Endothelial cell of umbilical vein (primary cell): Measurements from ENCODE around the gene MAP2K5. TPM values are rescaled to one million over a fixed set of nuclear protein-coding genes. Genes with fewer than 3 reads are reported as not detected.

Source experiments
- BruUV-seq: library from RNA; stranded (reverse); fragments of 400-500 nt; replicated peaks from 2 replicates; lab custom pipeline; 2021; lab: Mats Ljungman, UMichigan
- CTCF ChIA-PET: fragments of 300-600, 350-600 bp; sonication (Branson Sonifier 250); formaldehyde crosslinking; loops from one replicate; lab custom pipeline; 2021; ENCODE audit warnings: antibody characterized with exemption, inconsistent platforms; lab: Charles Lee
- POLR2A ChIA-PET: fragments of 300-600, 350-600 bp; sonication (Branson Sonifier 250); formaldehyde crosslinking; loops from one replicate; lab custom pipeline; 2021; ENCODE audit warnings: antibody characterized with exemption, inconsistent platforms; lab: Charles Lee
- DNase-seq: peaks from one replicate; pipeline ENCODE4 v3.0.0-alpha.2; 2011; ENCODE audit warnings: low read depth, low spot score
- FAIRE-seq: peaks from 2 replicates; lab custom pipeline; 2011; peaks lifted over from hg19 to GRCh38; lab: Jason Lieb, UNC
- H2AFZ ChIP-seq: 2 replicates; pipeline ENCODE4 v1.6.0; 2012; ENCODE audit warnings: low read depth, low read length, control low read depth, inconsistent platforms
- H3K27ac ChIP-seq: 2 replicates; pipeline ENCODE4 v1.5.1; 2011; ENCODE audit warnings: low read depth, mild to moderate bottlenecking, control low read depth, low read length, moderate library complexity; ENCODE audit not compliant: insufficient read depth
- H3K27me3 ChIP-seq, 2 experiments: 2 replicates each; pipeline versions ENCODE4 v1.6.0 to v1.6.1; 2011; ENCODE audit warnings: low read length in 2 of 2, mixed read lengths in 1 of 2; ENCODE audit not compliant: control insufficient read depth in 2 of 2, insufficient read depth in 2 of 2
- H3K36me3 ChIP-seq, 2 experiments: 2 replicates in 1 of 2; 3 replicates in 1 of 2; pipeline ENCODE4 v1.5.1; 2011; ENCODE audit warnings: low read length in 2 of 2, mild to moderate bottlenecking in 1 of 2, moderate library complexity in 1 of 2; ENCODE audit not compliant: control insufficient read depth in 2 of 2, insufficient read depth in 2 of 2; ENCODE audit errors: extremely low read depth in 1 of 2
- H3K4me1 ChIP-seq: 3 replicates; pipeline ENCODE4 v1.5.1; 2011; ENCODE audit warnings: mild to moderate bottlenecking, low read length; ENCODE audit not compliant: control insufficient read depth, insufficient read depth; ENCODE audit errors: extremely low read depth
- H3K4me2 ChIP-seq: 2 replicates; pipeline ENCODE4 v1.6.1; 2011; ENCODE audit warnings: low read length, control low read depth, mixed read lengths; ENCODE audit not compliant: insufficient read depth
- H3K4me3 ChIP-seq, 3 experiments: fragments of 200-600 bp in 1 of 3; sonication (generic), shearing (Covaris generic) in 1 of 3; replicated peaks in 1 of 3; 2 replicates each; pipeline ENCODE4 v1.5.1; 2011 to 2016; ENCODE audit warnings: control low read depth in 3 of 3, low read length in 3 of 3, mild to moderate bottlenecking in 2 of 3, inconsistent platforms in 1 of 3, low read depth in 1 of 3, moderate library complexity in 1 of 3; ENCODE audit not compliant: insufficient read depth in 1 of 3
- H3K79me2 ChIP-seq: 2 replicates; pipeline ENCODE4 v1.6.0; 2012; ENCODE audit warnings: low read length, inconsistent platforms; ENCODE audit not compliant: control insufficient read depth, insufficient read depth
- H3K9ac ChIP-seq: replicated peaks from 2 replicates; pipeline ENCODE3; 2011; ENCODE audit warnings: low read length, control low read depth; ENCODE audit not compliant: insufficient read depth; ENCODE audit errors: extremely low read depth
- H3K9me1 ChIP-seq: replicated peaks from 3 replicates; pipeline ENCODE4 v1.6.0; 2011; ENCODE audit warnings: mild to moderate bottlenecking, low read length; ENCODE audit not compliant: control insufficient read depth, insufficient read depth; ENCODE audit errors: extremely low read depth
- H3K9me3 ChIP-seq: replicated peaks from 2 replicates; pipeline ENCODE4 v1.5.1; 2012; ENCODE audit warnings: low read length, inconsistent platforms; ENCODE audit not compliant: control insufficient read depth, insufficient read depth
- H4K20me1 ChIP-seq: replicated peaks from 2 replicates; pipeline ENCODE3; 2011; ENCODE audit warnings: mild to moderate bottlenecking, low read length; ENCODE audit not compliant: control insufficient read depth, insufficient read depth; ENCODE audit errors: extremely low read depth
- CTCF ChIP-seq, 2 donors: IDR thresholded peaks; 1 replicate in 1 of 2; 2 replicates in 1 of 2; pipeline ENCODE4 v1.5.1; 2011; ENCODE audit warnings: low read length in 2 of 2, mild to moderate bottlenecking in 2 of 2, moderate library complexity in 2 of 2, control low read depth in 1 of 2, inconsistent platforms in 1 of 2, low read depth in 1 of 2; ENCODE audit not compliant: insufficient read depth in 1 of 2; ENCODE audit errors: extremely low read depth in 1 of 2
- EZH2 ChIP-seq: IDR thresholded peaks from 2 replicates; pipeline ENCODE4 v1.6.1; 2012; ENCODE audit warnings: borderline replicate concordance, low read depth, mild to moderate bottlenecking, moderate library complexity, low read length, inconsistent platforms; ENCODE audit not compliant: severe bottlenecking
- FOS ChIP-seq: IDR thresholded peaks from 2 replicates; pipeline ENCODE4 v1.6.1; 2011; ENCODE audit warnings: mild to moderate bottlenecking, low read length, moderate library complexity, borderline replicate concordance; ENCODE audit not compliant: insufficient read depth
- GATA2 ChIP-seq: IDR thresholded peaks from 2 replicates; pipeline ENCODE4 v1.7.0; 2011; ENCODE audit warnings: low read depth, mild to moderate bottlenecking, moderate library complexity, mixed read lengths, low read length; ENCODE audit not compliant: insufficient read length, insufficient read depth
- JUN ChIP-seq: IDR thresholded peaks from 2 replicates; pipeline ENCODE4 v1.6.1; 2011; ENCODE audit warnings: borderline replicate concordance, low read depth; ENCODE audit not compliant: insufficient read length, insufficient read depth
- MAX ChIP-seq: IDR thresholded peaks from 2 replicates; pipeline ENCODE4 v1.6.1; 2011; ENCODE audit not compliant: insufficient read depth, insufficient read length
- MYC ChIP-seq: IDR thresholded peaks from one replicate; pipeline ENCODE4 v1.6.1; 2011; ENCODE audit warnings: mild to moderate bottlenecking, low read depth, low read length
- POLR2A ChIP-seq: IDR thresholded peaks from 2 replicates; pipeline ENCODE4 v1.6.1; 2012; ENCODE audit warnings: low read depth, mild to moderate bottlenecking, control low read depth, low read length
- POLR2AphosphoS5 ChIP-seq: IDR thresholded peaks from 2 replicates; pipeline ENCODE4 v1.6.1; 2012; ENCODE audit warnings: low read depth, mild to moderate bottlenecking, control low read depth, low read length, moderate library complexity; ENCODE audit not compliant: insufficient read depth
- dilution Hi-C: fragments of 300-500 bp; cut with MboI; formaldehyde crosslinking; loops from one replicate; pipeline ENCODE4 v1.15.0; 2019; ENCODE audit warnings: low sequenced_read_pairs; ENCODE audit not compliant: extremely low pct_ligation_motif_present
- intact Hi-C: fragments of 100-400 bp; cut with micrococcal nuclease; formaldehyde crosslinking; loops from one replicate; pipeline ENCODE4 v1.10.0; 2022
- polyA plus RNA-seq, 4 experiments: library from polyadenylated mRNA; depleted of rRNA in 3 of 4; stranded (reverse) in 3 of 4; unstranded in 1 of 4; fragments of >200 nt; gene quantifications; 2 replicates each; pipeline versions ENCODE4 v1.2.1 to v1.2.3, GENCODE V29; 2011 to 2012; ENCODE audit warnings: missing spikeins in 1 of 4
- total RNA-seq: library from RNA; stranded (reverse); gene quantifications from 2 replicates; pipeline ENCODE4 v1.2.3, GENCODE V29; 2021

Gene MAP2K5
- total and polyA plus RNA-seq, 2 donors (not counting 3 experiments of a cell fraction or from before 2014, with no cell fraction given), result 4.9 to 24.7 TPM

- no TSS peak for BruUV-seq
- Histone ChIP-seq H3K79me2 (no peaks in the 10 kb centered on the region), H3K36me3 (no peaks in the 10 kb centered on the region), H3K9me3 (no peaks in the 10 kb centered on the region), H4K20me1 (no peaks in the 10 kb centered on the region), H3K27me3 (peaks cover 20 to 28% of the 10 kb centered on the region in 2 experiments), H3K4me3 (no peak overlapping the region), H3K27ac (no peak overlapping the region), H2AFZ (no peak overlapping the region), H3K4me2 (no peak overlapping the region), H3K9me1 (no peaks in the 10 kb centered on the region), H3K4me1 (no peaks in the 10 kb centered on the region), H3K9ac (no peak overlapping the region)
- POLR2A ChIA-PET, result no interaction called here
- dilution Hi-C loops (no loop called here), intact Hi-C loops (no loop called here)
- FAIRE-seq, result no peak
- no peak for TF ChIP-seq FOS
- no peak for TF ChIP-seq GATA2
- no peak for TF ChIP-seq JUN
- no peak for TF ChIP-seq POLR2A
- no peak for TF ChIP-seq CTCF (IDR thresholded peaks at IDR 0.05; ENCODE audit: extremely low read depth in 1 of 2, insufficient read depth in 1 of 2, low read depth in 1 of 2, low read length in 2 of 2)
- no peak for TF ChIP-seq MAX
- no peak for TF ChIP-seq POLR2AphosphoS5
- TF ChIP-seq MYC, result no peak
- no peak for TF ChIP-seq EZH2
- DNase-seq, result no peak
- CTCF ChIA-PET, result interaction anchor here (2.2 kb wide), 1 partner anchor 21 kb away, joined by 7 read pairs; no protein-coding TSS in a partner anchor
Observed at GRCh38 chr15:67815036-67815592, 272.6 kb downstream of the MAP2K5 start.
